Astrocyte of the cerebellum (primary cell): ENCODE measurements around the gene TRAK2.

Experiments used
- DNase-seq: peaks from one replicate; pipeline ENCODE4 v3.0.0-alpha.2; 2011; ENCODE audit warnings: low read depth
- H3K4me3 ChIP-seq: 2 replicates; pipeline ENCODE4 v1.5.1; 2011; ENCODE audit warnings: mild to moderate bottlenecking, low read depth, low read length, moderate library complexity
- in situ Hi-C: cut with HindIII; loops from 2 replicates; pipeline ENCODE4 v1.10.0; 2017; ENCODE audit warnings: low sequenced_read_pairs
- TF ChIP-seq, protein P1 (sequence below): IDR thresholded peaks from 2 replicates; pipeline ENCODE4 v1.5.1; 2012; ENCODE audit warnings: low read length, low read depth, moderate library complexity, mild to moderate bottlenecking; ENCODE audit errors: missing control alignments

The TRAK2 gene

GRCh38 chr2:201465524-201465971 is 14.3 kb upstream of the TRAK2 start:
- DNase-seq, result no peak
- H3K4me3 ChIP-seq, result no peak overlapping the region
- in situ Hi-C loops, result no loop called here
- TF ChIP-seq, protein P1, sequence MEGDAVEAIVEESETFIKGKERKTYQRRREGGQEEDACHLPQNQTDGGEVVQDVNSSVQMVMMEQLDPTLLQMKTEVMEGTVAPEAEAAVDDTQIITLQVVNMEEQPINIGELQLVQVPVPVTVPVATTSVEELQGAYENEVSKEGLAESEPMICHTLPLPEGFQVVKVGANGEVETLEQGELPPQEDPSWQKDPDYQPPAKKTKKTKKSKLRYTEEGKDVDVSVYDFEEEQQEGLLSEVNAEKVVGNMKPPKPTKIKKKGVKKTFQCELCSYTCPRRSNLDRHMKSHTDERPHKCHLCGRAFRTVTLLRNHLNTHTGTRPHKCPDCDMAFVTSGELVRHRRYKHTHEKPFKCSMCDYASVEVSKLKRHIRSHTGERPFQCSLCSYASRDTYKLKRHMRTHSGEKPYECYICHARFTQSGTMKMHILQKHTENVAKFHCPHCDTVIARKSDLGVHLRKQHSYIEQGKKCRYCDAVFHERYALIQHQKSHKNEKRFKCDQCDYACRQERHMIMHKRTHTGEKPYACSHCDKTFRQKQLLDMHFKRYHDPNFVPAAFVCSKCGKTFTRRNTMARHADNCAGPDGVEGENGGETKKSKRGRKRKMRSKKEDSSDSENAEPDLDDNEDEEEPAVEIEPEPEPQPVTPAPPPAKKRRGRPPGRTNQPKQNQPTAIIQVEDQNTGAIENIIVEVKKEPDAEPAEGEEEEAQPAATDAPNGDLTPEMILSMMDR, result no peak

DNA sequence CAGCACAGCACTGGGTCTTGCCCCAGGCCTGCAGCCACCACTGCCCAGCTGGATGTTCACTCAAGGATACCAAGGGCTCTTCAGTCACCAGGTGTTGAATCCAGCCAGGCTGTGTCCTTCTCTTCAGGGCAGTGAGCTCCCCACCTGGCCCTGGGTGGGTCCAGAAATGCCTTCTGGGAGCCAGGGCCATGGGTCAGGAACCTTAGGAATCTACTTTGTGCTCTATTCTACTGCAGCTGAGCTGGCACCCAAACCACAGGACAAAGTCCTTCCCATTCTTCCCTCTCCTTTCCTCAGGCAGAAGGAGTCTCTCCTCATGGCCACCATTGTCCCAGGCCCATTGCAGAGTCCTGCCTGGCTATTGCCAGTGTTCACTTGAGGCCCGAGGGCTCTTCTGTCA is 13.3 kb upstream of the TRAK2 start:
- no peak overlapping the region for H3K4me3 ChIP-seq
- in situ Hi-C loops, result no loop called here
- no peak for DNase-seq
- TF ChIP-seq, protein P1, result no peak

- DNase-seq, result no peak
- TF ChIP-seq, protein P1, result no peak
- in situ Hi-C loops, result no loop called here
- H3K4me3 ChIP-seq, result no peak overlapping the region
Observed at GRCh38 chr2:201460532-201460931, 9.3 kb upstream of the TRAK2 start.

DNA sequence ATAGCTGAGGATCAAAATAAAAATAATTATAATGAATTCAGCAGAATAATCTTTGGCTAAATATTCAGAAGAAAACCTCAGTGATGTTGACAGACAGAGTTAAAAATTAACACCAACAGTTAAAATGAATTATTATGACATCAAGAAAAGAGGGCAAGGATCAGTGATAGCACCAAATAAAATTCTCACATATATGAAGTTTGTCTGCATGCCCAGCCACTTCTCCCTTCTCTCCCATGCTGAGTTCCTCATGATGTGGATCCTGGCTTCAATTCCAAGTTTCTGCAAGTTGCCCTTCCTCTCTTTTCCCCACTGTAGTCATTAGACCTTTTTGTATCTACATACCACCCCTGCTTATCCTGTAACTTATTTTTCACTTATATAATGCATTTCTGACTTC is 7.1 kb upstream of the TRAK2 start:
- TF ChIP-seq, protein P1, result no peak
- no peak overlapping the region for H3K4me3 ChIP-seq
- DNase-seq, result no peak
- in situ Hi-C loops, result no loop called here

- TF ChIP-seq, protein P1, result no peak
- in situ Hi-C loops, result no loop called here
- no peak for DNase-seq
- peak overlapping the region; percentile 99 for H3K4me3 ChIP-seq
Observed at GRCh38 chr2:201452922-201453643, 1.8 kb upstream of the TRAK2 start.

DNA sequence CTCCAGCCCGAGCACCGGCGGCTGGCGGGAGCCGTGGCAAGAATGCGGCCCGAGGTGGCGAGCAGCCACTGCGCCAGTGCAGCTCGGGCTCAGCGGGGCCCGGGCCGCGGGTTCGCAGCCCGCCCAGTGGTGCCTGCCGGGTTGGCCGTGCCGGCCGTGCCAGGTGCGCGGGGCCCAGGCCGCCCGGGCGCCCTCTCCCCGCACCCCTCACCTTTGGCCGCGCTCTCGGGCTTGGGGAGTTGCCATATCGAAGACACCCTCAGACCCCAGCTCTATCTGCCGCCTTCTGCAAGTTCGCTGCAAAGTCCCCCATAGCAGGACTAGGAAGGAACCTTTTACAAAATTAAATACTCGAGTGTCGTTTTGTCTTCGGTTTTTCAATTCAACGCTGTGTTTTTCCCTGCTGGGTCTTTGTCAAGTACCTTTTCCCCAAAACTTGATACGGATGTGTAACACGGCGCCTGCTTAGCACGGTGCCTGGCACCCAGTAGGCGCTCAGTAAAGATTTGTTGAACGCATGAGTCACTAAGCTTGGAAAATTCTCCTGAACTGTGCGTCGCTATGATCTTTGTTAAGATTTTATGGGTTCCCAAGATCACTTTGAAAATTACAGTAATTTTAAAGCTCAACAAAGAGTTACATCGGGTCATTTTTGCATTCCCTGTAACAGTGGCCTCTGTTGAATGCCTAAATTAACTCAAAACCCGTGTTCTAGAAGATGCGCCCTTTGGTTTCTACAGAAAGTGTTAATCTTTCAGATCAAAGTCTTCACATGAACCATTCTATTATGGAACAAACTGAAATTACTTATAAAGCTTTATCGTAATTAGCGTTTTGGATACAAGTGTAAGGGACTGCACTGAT is 1.0 kb upstream of the TRAK2 start:
- no peak for DNase-seq
- peak overlapping the region; percentile 99 for H3K4me3 ChIP-seq
- TF ChIP-seq, protein P1, result no peak
- in situ Hi-C loops, result no loop called here
